ENCODE measurements around the gene FAM24B.
"Not testable (repeated sequence)": the region's sequence is repeated elsewhere in the genome, so short reads cannot be mapped to it uniquely, and the experiment has no call there.

Gene FAM24B

DNA sequence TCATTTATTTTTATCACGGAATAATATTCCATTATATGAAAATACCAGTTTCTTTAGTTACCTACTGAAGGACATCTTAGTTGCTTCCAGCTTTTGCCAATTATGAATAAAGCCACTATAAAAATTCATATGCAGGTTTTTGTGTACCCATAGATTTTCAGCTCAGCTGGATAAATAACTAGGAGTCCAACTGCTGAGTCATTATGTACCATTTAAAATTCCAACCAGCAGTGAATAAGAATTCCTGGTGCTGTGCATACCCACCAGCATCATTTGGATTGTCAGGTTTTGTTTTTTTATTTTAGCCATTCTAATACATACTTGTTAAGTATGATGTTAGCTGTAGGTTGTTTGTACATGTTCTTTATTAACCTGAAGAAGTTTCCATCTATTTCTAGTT, 14.5 kb downstream of the FAM24B start:
- in situ Hi-C loops (cut with HindIII; ENCODE audit: low sequenced_read_pairs), result no loop called here
- TF ChIP-seq, protein P1, sequence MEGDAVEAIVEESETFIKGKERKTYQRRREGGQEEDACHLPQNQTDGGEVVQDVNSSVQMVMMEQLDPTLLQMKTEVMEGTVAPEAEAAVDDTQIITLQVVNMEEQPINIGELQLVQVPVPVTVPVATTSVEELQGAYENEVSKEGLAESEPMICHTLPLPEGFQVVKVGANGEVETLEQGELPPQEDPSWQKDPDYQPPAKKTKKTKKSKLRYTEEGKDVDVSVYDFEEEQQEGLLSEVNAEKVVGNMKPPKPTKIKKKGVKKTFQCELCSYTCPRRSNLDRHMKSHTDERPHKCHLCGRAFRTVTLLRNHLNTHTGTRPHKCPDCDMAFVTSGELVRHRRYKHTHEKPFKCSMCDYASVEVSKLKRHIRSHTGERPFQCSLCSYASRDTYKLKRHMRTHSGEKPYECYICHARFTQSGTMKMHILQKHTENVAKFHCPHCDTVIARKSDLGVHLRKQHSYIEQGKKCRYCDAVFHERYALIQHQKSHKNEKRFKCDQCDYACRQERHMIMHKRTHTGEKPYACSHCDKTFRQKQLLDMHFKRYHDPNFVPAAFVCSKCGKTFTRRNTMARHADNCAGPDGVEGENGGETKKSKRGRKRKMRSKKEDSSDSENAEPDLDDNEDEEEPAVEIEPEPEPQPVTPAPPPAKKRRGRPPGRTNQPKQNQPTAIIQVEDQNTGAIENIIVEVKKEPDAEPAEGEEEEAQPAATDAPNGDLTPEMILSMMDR (IDR thresholded peaks at IDR 0.05; ENCODE audit: low read depth, low read length), result no peak
- no peak overlapping the region for H3K4me3 ChIP-seq (ENCODE audit: low read depth, low read length)
- DNase-seq (ENCODE audit: low read depth, low spot score), result peak; percentile 64

DNA sequence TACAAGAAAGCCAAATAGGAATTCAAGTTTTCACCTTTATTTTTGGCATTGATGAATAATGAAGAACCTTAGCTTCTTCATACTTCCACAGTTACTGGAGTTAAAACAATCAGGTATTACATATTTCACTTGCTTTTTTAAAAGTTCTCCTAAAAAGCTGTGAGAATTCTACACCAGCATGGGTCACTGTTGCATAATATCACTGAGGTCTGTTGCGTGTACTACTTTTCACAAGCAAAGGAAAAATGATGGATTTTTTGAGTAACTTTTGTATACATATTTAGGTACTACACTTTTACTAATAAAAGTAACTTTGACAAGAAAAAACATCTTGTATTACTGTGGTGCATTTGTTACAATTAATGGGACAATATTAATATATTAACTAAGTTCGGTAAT, 15.2 kb downstream of the FAM24B start:
- in situ Hi-C loops (cut with HindIII; ENCODE audit: low sequenced_read_pairs), result no loop called here
- no peak overlapping the region for H3K4me3 ChIP-seq (ENCODE audit: low read depth, low read length)
- no peak for DNase-seq (ENCODE audit: low read depth, low spot score)
- TF ChIP-seq, protein P1 (IDR thresholded peaks at IDR 0.05; ENCODE audit: low read depth, low read length), result no peak

DNA sequence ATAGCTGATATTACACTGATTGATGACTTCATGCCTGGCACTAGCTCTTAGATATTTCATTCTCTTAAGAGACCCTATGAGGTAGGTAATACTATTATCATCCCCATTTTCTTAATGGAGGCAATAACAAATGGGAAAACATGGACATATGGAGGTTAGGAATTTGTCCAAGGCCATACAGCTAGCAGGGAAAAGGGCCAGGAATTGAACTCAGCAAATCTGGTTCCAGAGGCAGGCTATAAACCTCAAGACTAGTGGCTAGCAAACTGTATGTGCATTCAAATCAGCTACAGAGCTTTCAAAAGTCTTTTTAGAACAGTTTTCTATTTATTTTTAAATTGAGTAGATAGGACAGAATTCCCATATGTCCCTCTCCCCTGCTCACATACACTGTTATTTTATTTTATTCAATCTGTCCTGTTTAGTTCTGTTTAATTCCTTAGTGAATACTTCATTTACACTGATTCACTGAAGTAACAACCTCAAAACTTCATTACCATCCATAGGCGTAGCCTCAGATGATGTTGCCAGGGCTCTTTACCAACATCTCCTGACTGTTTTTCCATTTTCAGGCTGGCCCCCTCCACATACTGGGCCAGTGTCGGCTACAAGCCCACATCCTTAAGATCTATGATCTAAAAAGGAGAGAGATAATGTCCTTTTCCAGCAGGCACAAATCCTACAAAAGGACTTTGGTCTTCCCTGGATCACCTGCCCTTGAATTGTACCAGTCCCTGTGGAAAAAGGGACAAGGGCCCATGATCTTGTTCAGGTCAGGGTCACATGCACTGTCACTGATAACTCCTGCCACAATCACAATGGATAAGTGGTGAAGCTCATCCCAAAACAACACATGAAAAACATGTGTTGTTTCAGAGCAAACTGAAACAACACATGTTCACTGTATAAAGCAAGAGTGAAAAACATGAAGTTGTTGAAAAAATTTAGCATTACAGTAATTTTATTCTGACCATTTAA, 15.9 kb downstream of the FAM24B start:
- TF ChIP-seq, protein P1 (IDR thresholded peaks at IDR 0.05; ENCODE audit: low read depth, low read length), result no peak
- H3K4me3 ChIP-seq (ENCODE audit: low read depth, low read length), result no peak overlapping the region
- in situ Hi-C loops (cut with HindIII; ENCODE audit: low sequenced_read_pairs), result no loop called here
- DNase-seq (ENCODE audit: low read depth, low spot score), result no peak

DNA sequence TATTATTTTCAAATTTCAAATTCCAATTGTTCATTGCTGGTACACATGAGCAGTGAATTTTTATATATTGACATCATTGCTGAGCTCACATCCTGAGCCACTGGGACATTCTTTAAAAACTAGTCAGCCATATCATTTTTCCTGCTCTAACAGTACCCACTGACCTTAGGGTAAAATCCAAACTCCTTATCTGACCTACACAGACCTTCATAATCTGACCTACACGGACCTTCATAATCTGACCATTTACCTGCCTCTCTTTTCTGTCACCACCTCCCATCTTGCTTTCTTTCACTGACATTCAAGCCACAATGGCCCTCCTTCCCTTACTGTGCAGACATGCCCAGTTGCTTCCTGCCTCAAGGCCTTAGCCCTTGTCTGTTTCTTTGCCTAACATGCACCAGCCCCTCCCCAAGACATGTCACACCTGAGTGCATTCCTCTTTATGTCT, 17.6 kb downstream of the FAM24B start:
- peak; percentile 64 for DNase-seq (ENCODE audit: low read depth, low spot score)
- TF ChIP-seq, protein P1 (IDR thresholded peaks at IDR 0.05; ENCODE audit: low read depth, low read length), result no peak
- in situ Hi-C loops (cut with HindIII; ENCODE audit: low sequenced_read_pairs), result no loop called here
- H3K4me3 ChIP-seq (ENCODE audit: low read depth, low read length), result no peak overlapping the region

DNA sequence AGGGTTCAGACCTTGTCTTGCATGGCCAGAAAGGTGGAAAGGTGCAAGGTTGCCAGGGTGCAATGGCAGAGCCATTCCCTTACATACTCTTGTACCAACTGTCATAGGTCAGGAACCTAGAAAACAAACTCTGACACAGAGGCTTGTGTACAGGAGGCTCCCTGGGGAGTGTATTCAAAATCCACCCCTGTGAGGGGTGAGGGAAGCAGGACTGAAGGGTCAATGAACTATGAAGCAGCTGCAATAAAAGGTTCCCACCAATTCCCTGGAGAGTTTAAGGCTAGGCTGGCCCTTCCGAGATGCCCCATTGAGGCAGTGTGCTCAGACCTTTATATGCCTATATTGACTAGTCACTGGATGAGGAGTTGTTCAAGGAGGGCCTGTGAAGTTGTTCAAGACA, 19.9 kb downstream of the FAM24B start:
- no peak overlapping the region for H3K4me3 ChIP-seq (ENCODE audit: low read depth, low read length)
- TF ChIP-seq, protein P1 (IDR thresholded peaks at IDR 0.05; ENCODE audit: low read depth, low read length), result no peak
- in situ Hi-C loops (cut with HindIII; ENCODE audit: low sequenced_read_pairs), result no loop called here
- DNase-seq (ENCODE audit: low read depth, low spot score), result no peak

DNA sequence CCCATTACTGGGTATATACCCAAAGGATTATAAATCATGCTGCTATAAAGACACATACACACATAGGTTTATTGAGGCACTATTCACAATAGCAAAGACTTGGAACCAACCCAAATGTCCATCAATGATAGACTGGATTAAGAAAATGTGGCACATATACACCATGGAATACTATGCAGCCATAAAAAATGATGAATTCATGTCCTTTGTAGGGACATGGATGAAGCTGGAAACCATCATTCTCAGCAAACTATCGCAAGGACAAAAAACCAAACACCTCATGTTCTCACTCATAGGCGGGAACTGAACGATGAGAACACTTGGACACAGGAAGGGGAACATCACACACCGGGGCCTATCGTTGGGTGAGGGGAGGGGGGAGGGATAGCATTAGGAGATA, 21.3 kb downstream of the FAM24B start:
- DNase-seq (ENCODE audit: low read depth, low spot score); H3K4me3 ChIP-seq (ENCODE audit: low read depth, low read length); in situ Hi-C loops (cut with HindIII; ENCODE audit: low sequenced_read_pairs): not testable (repeated sequence)

DNA sequence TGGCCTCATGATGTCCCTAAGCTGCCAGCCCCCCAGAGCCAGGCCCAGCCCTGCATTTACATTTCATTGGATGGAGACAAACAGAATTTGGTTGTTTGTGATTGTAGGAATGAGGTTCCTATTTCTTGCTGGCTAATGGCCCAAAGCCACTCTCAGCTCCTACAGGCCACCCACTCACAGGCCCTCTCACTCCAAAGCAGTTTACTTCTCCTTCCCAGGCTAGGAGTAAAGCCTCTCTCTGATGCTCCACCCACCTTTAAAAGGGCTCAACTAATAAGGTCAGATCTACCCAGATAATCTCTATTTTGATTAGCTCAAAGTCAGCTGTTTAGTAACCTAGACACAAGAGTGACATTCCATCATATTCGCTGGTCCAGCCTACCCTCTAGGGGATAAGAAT, 22.5 kb downstream of the FAM24B start:
- no peak overlapping the region for H3K4me3 ChIP-seq (ENCODE audit: low read depth, low read length)
- no peak for DNase-seq (ENCODE audit: low read depth, low spot score)
- TF ChIP-seq, protein P1 (IDR thresholded peaks at IDR 0.05; ENCODE audit: low read depth, low read length), result no peak
- in situ Hi-C loops (cut with HindIII; ENCODE audit: low sequenced_read_pairs), result no loop called here
